ENCODE measurements around the gene AKR1C3. TPM values are rescaled to one million over a fixed set of nuclear protein-coding genes. Genes with fewer than 3 reads are reported as not detected.
"Not testable (repeated sequence)": the region's sequence is repeated elsewhere in the genome, so short reads cannot be mapped to it uniquely, and the experiment has no call there.

AKR1C3 gene
- total and polyA plus RNA-seq, 2 of the 4 experiments (the other 2 are of a cell fraction): 0.18 to 0.51 TPM

DNA sequence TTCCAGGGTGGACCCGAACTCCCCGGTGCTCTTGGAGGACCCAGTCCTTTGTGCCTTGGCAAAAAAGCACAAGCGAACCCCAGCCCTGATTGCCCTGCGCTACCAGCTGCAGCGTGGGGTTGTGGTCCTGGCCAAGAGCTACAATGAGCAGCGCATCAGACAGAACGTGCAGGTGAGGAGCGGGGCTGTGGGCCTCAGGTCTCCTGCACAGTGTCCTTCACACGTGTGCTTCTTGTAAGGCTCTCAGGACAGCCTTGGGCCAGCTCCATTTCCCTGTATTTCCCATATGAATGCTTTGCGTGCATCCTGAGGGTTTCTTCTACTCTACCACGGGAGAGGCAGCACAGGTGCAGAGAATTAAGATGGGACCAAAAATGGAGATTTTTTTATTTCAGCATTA is 8.3 kb downstream of the AKR1C3 start:
- H3K79me1 ChIP-seq (ENCODE audit: low read depth in 1 of 2, low read length in 2 of 2); H2BK20ac ChIP-seq (ENCODE audit: low read depth, low read length); ATAC-seq (ENCODE audit: low read depth); BruUV-seq (replicated peaks); H3K9me1 ChIP-seq (ENCODE audit: insufficient read depth, low read length); H4K91ac ChIP-seq (ENCODE audit: insufficient read depth, low read depth, low read length); H4K20me1 ChIP-seq (ENCODE audit: insufficient read depth, low read length); H3K36me3 ChIP-seq (ENCODE audit: control insufficient read depth, insufficient read depth, low read length); H3K9me3 ChIP-seq (ENCODE audit: control insufficient read depth, insufficient read depth, low read length); H3K4me1 ChIP-seq (ENCODE audit: control insufficient read depth, insufficient read depth, low read length); H3K18ac ChIP-seq (ENCODE audit: low read depth, low read length); H3K23ac ChIP-seq (ENCODE audit: low read depth, low read length); H2BK120ac ChIP-seq (ENCODE audit: low read depth, low read length); H3K9ac ChIP-seq (ENCODE audit: low read depth, low read length); POLR2A ChIA-PET (ENCODE audit: unreplicated experiment); H3K27ac ChIP-seq (ENCODE audit: insufficient read depth, low read length); H3K27me3 ChIP-seq (ENCODE audit: control insufficient read depth, insufficient read depth, low read length); H3K4ac ChIP-seq (ENCODE audit: low read depth, low read length); H3K4me3 ChIP-seq (ENCODE audit: insufficient read depth, low read depth, low read length); H2AK5ac ChIP-seq (ENCODE audit: low read depth, low read length); DNase-seq; H2AK9ac ChIP-seq (replicated peaks; ENCODE audit: low read depth, low read length, poor library complexity); H3K4me2 ChIP-seq (ENCODE audit: low read depth, low read length); in situ Hi-C loops (cut with MboI; ENCODE audit: low sequenced_read_pairs); dilution Hi-C loops (cut with HindIII; ENCODE audit: low sequenced_read_pairs, unreplicated experiment); H3K56ac ChIP-seq (ENCODE audit: extremely low read depth, insufficient read depth, low read length); H2BK5ac ChIP-seq (ENCODE audit: low read depth, low read length, poor library complexity, severe bottlenecking); H2AFZ ChIP-seq (replicated peaks; ENCODE audit: low read length, poor library complexity); H4K8ac ChIP-seq (ENCODE audit: low read depth in 2 of 2, low read length in 2 of 2); H2BK15ac ChIP-seq (ENCODE audit: low read depth, low read length); H4K5ac ChIP-seq (ENCODE audit: low read depth, low read length); H3K14ac ChIP-seq (replicated peaks; ENCODE audit: low read depth, low read length): not testable (repeated sequence)
- intact Hi-C loops (cut with micrococcal nuclease): loop anchor here (10.0 kb wide), 1 partner anchor 62 kb away; no protein-coding TSS in a partner anchor
- no CpG with 5 or more reads among the region's 11 CpGs for WGBS, 2 experiments (ENCODE audit: extremely low coverage in 2 of 2, insufficient read length in 1 of 2)
- CTCF ChIA-PET: interaction anchor here (0.6 kb wide), 1 partner anchor 149 kb away, joined by 8 read pairs; no protein-coding TSS in a partner anchor
